Measurements from ENCODE around the gene STXBP2. TPM values are rescaled to one million over a fixed set of nuclear protein-coding genes. Genes with fewer than 3 reads are reported as not detected.

Gene STXBP2
- total and polyA plus RNA-seq, 2 experiments from 2014 or later: 1.8 to 2.0 TPM

- H3K9me3 ChIP-seq (ENCODE audit: low read depth): no peaks in the 10 kb centered on the region
Observed at GRCh38 chr19:7644550-7644877, 7.6 kb downstream of the STXBP2 start.

GRCh38 chr19:7645163-7645562, 8.3 kb downstream of the STXBP2 start:
- H2AFZ ChIP-seq: no peak overlapping the region
- H3K9ac ChIP-seq: no peak overlapping the region
- no peaks in the 10 kb centered on the region for H3K9me2 ChIP-seq (ENCODE audit: insufficient read depth)
- H3K27me3 ChIP-seq (replicated peaks; ENCODE audit: insufficient read depth): no peaks in the 10 kb centered on the region
- no peaks in the 10 kb centered on the region for H3K9me3 ChIP-seq (ENCODE audit: low read depth)
- DNase-seq: no peak
- no peaks in the 10 kb centered on the region for H4K20me1 ChIP-seq (ENCODE audit: insufficient read depth)
- no peaks in the 10 kb centered on the region for H3K4me1 ChIP-seq (ENCODE audit: insufficient read depth)
- no peaks in the 10 kb centered on the region for H3K36me3 ChIP-seq (ENCODE audit: low read depth)
- no peaks in the 10 kb centered on the region for H3F3A ChIP-seq (ENCODE audit: insufficient read depth)
- H3K4me3 ChIP-seq: no peak overlapping the region
- no peak overlapping the region for H3K4me2 ChIP-seq (ENCODE audit: unreplicated experiment)
- no peak for TF ChIP-seq EZH2phosphoT487 (IDR thresholded peaks at IDR 0.05; ENCODE audit: insufficient read depth, low read depth)
- no peak for TF ChIP-seq EZH2 (IDR thresholded peaks at IDR 0.05; ENCODE audit: insufficient read depth, poor library complexity, severe bottlenecking)
- WGBS, 2 experiments (ENCODE audit: low coverage in 1 of 2, low lambda C conversion rate in 2 of 2, missing lambda C conversion rate in 2 of 2): 74 to 78% methylated on average over 14 of the region's 14 CpGs
- no peak overlapping the region for H3K27ac ChIP-seq
- in situ Hi-C loops (cut with MboI): no loop called here
- H3K79me2 ChIP-seq (ENCODE audit: insufficient read depth): no peaks in the 10 kb centered on the region

More at GRCh38 chr19:7644550-7644877, 7.6 kb downstream of the STXBP2 start:
- in situ Hi-C loops (cut with MboI): no loop called here
- TF ChIP-seq EZH2 (IDR thresholded peaks at IDR 0.05; ENCODE audit: insufficient read depth, poor library complexity, severe bottlenecking) (no peak), EZH2phosphoT487 (IDR thresholded peaks at IDR 0.05; ENCODE audit: insufficient read depth, low read depth) (no peak)
- H3K27me3 ChIP-seq (replicated peaks; ENCODE audit: insufficient read depth): no peaks in the 10 kb centered on the region
- H3F3A ChIP-seq (ENCODE audit: insufficient read depth): no peaks in the 10 kb centered on the region
- H3K9me2 ChIP-seq (ENCODE audit: insufficient read depth): no peaks in the 10 kb centered on the region
- no peak overlapping the region for H3K27ac ChIP-seq
- no peaks in the 10 kb centered on the region for H3K36me3 ChIP-seq (ENCODE audit: low read depth)
- no peak overlapping the region for H3K4me2 ChIP-seq (ENCODE audit: unreplicated experiment)
- 87 to 90% methylated on average over 16 to 20 of the region's 20 CpGs for WGBS, 2 experiments (ENCODE audit: low coverage in 1 of 2, low lambda C conversion rate in 2 of 2, missing lambda C conversion rate in 2 of 2)
- no peak overlapping the region for H3K9ac ChIP-seq
- no peak overlapping the region for H3K4me3 ChIP-seq
- H3K4me1 ChIP-seq (ENCODE audit: insufficient read depth): no peaks in the 10 kb centered on the region
- no peak overlapping the region for H2AFZ ChIP-seq
- DNase-seq: no peak
- no peaks in the 10 kb centered on the region for H4K20me1 ChIP-seq (ENCODE audit: insufficient read depth)
- no peaks in the 10 kb centered on the region for H3K79me2 ChIP-seq (ENCODE audit: insufficient read depth)

GRCh38 chr19:7645656-7646425, 8.9 kb downstream of the STXBP2 start:
- TF ChIP-seq EZH2 (IDR thresholded peaks at IDR 0.05; ENCODE audit: insufficient read depth, poor library complexity, severe bottlenecking) (no peak), EZH2phosphoT487 (IDR thresholded peaks at IDR 0.05; ENCODE audit: insufficient read depth, low read depth) (no peak)
- no peak overlapping the region for H3K4me3 ChIP-seq
- H3K4me2 ChIP-seq (ENCODE audit: unreplicated experiment): no peak overlapping the region
- H3K9me2 ChIP-seq (ENCODE audit: insufficient read depth): no peaks in the 10 kb centered on the region
- in situ Hi-C loops (cut with MboI): no loop called here
- H2AFZ ChIP-seq: no peak overlapping the region
- H3K9ac ChIP-seq: no peak overlapping the region
- H3K27ac ChIP-seq: no peak overlapping the region
- H3K36me3 ChIP-seq (ENCODE audit: low read depth): no peaks in the 10 kb centered on the region
- H3K9me3 ChIP-seq (ENCODE audit: low read depth): no peaks in the 10 kb centered on the region
- WGBS, 2 experiments (ENCODE audit: low coverage in 1 of 2, low lambda C conversion rate in 2 of 2, missing lambda C conversion rate in 2 of 2): 48 to 49% methylated on average over 16 to 20 of the region's 20 CpGs
- H4K20me1 ChIP-seq (ENCODE audit: insufficient read depth): no peaks in the 10 kb centered on the region
- H3K4me1 ChIP-seq (ENCODE audit: insufficient read depth): no peaks in the 10 kb centered on the region
- H3F3A ChIP-seq (ENCODE audit: insufficient read depth): no peaks in the 10 kb centered on the region
- peaks cover 4% of the 10 kb centered on the region; the same call in 1 of the 2 replicates for H3K27me3 ChIP-seq (replicated peaks; ENCODE audit: insufficient read depth)
- no peaks in the 10 kb centered on the region for H3K79me2 ChIP-seq (ENCODE audit: insufficient read depth)
- no peak for DNase-seq

- no peak overlapping the region for H3K4me2 ChIP-seq (ENCODE audit: unreplicated experiment)
- H3K27me3 ChIP-seq (replicated peaks; ENCODE audit: insufficient read depth): peaks cover 6% of the 10 kb centered on the region; the same call in 1 of the 2 replicates
- H3K4me1 ChIP-seq (ENCODE audit: insufficient read depth): no peaks in the 10 kb centered on the region
- H3K9ac ChIP-seq: no peak overlapping the region
- H3K9me3 ChIP-seq (ENCODE audit: low read depth): no peaks in the 10 kb centered on the region
- no peak overlapping the region for H2AFZ ChIP-seq
- no peaks in the 10 kb centered on the region for H3F3A ChIP-seq (ENCODE audit: insufficient read depth)
- no peaks in the 10 kb centered on the region for H3K9me2 ChIP-seq (ENCODE audit: insufficient read depth)
- H3K4me3 ChIP-seq: no peak overlapping the region
- TF ChIP-seq EZH2 (IDR thresholded peaks at IDR 0.05; ENCODE audit: insufficient read depth, poor library complexity, severe bottlenecking): no peak
- TF ChIP-seq EZH2phosphoT487 (IDR thresholded peaks at IDR 0.05; ENCODE audit: insufficient read depth, low read depth): no peak
- no peaks in the 10 kb centered on the region for H3K79me2 ChIP-seq (ENCODE audit: insufficient read depth)
- H3K27ac ChIP-seq: no peak overlapping the region
- in situ Hi-C loops (cut with MboI): no loop called here
- H4K20me1 ChIP-seq (ENCODE audit: insufficient read depth): no peaks in the 10 kb centered on the region
- 62 to 65% methylated on average over 8 of the region's 8 CpGs for WGBS, 2 experiments (ENCODE audit: low coverage in 1 of 2, low lambda C conversion rate in 2 of 2, missing lambda C conversion rate in 2 of 2)
- DNase-seq: no peak
- H3K36me3 ChIP-seq (ENCODE audit: low read depth): no peaks in the 10 kb centered on the region
Observed at GRCh38 chr19:7646426-7646700, 9.5 kb downstream of the STXBP2 start.
